Measurements from ENCODE around the gene GRIA4. TPM values are rescaled to one million over a fixed set of nuclear protein-coding genes. Genes with fewer than 3 reads are reported as not detected.
A peak's percentile ranks its signal among the peaks of the same experiment; 100 is the strongest.

The GRIA4 gene
- total and polyA plus RNA-seq, 5 experiments from 2014 or later = not detected

GRCh38 chr11:105611572-105612441 is 1.9 kb downstream of the GRIA4 start:
- H3K4me1 Mint-ChIP-seq = peaks cover 5 to 23% (median 18%) of the 10 kb centered on the region in 4 donors
- H3K27me3 Mint-ChIP-seq = peaks cover 13 to 49% (median 31%) of the 10 kb centered on the region in 5 donors
- ATAC-seq (no peak), DNase-seq (no peak)
- H3K9me3 Mint-ChIP-seq = peaks cover 0 to 2% (median 0%) of the 10 kb centered on the region in 9 donors
- H3K4me3 Mint-ChIP-seq = peak overlapping the region in 3 of 10 donors; percentile 0 to 35 (median 8)
- no peaks in the 10 kb centered on the region for H3K36me3 Mint-ChIP-seq
- no peak overlapping the region for H3K27ac Mint-ChIP-seq
- POLR2A ChIA-PET = no interaction called here

DNA sequence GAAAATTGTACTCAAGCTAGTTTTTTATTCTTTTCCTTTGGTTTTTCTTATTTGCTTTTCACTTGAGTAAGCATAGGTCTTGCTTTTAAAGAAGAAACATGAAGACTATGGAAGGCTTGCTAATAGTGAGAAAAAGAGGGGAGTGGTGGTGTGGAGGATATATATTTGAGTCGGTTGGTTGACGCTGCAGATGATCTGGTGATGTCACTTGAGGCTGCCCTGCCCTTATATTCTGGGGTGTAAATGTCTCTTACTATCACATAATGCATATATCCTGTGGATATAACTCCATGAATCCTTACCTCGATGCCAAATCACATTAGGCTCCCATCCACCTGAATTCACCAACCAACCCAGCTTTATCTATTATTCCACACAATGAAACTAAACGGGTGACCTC is 2.9 kb downstream of the GRIA4 start:
- Mint-ChIP-seq H3K36me3 (no peaks in the 10 kb centered on the region), H3K4me1 (peaks cover 5 to 23% (median 18%) of the 10 kb centered on the region in 4 donors), H3K27me3 (peaks cover 10 to 41% (median 27%) of the 10 kb centered on the region in 5 donors), H3K27ac (no peak overlapping the region), H3K4me3 (no peak overlapping the region), H3K9me3 (peaks cover 0 to 2% (median 0%) of the 10 kb centered on the region in 9 donors)
- DNase-seq = no peak
- POLR2A ChIA-PET = no interaction called here
- ATAC-seq = no peak

- Mint-ChIP-seq H3K27ac (no peak overlapping the region), H3K4me3 (no peak overlapping the region), H3K27me3 (peaks cover 10 to 41% (median 27%) of the 10 kb centered on the region in 5 donors), H3K9me3 (peaks cover 0 to 2% (median 0%) of the 10 kb centered on the region in 9 donors), H3K4me1 (peaks cover 5 to 23% (median 18%) of the 10 kb centered on the region in 4 donors), H3K36me3 (no peaks in the 10 kb centered on the region)
- POLR2A ChIA-PET = no interaction called here
- no peak for ATAC-seq
- no peak for DNase-seq
These were observed 3.3 kb downstream of the GRIA4 start for GRCh38 chr11:105613183-105613582.

- POLR2A ChIA-PET = no interaction called here
- Mint-ChIP-seq H3K4me3 (no peak overlapping the region), H3K9me3 (peaks cover 0 to 2% (median 0%) of the 10 kb centered on the region in 9 donors), H3K4me1 (no peaks in the 10 kb centered on the region), H3K27me3 (peaks cover 0 to 2% (median 0%) of the 10 kb centered on the region in 5 donors), H3K27ac (no peak overlapping the region), H3K36me3 (no peaks in the 10 kb centered on the region)
- no peak for DNase-seq
- peak in 1 of 2 donors; percentile 40 for ATAC-seq
These were observed 8.6 kb downstream of the GRIA4 start for GRCh38 chr11:105618343-105618955.

GRCh38 chr11:105619556-105619955 is 9.7 kb downstream of the GRIA4 start:
- Mint-ChIP-seq H3K27me3 (peaks cover 0 to 2% (median 0%) of the 10 kb centered on the region in 5 donors), H3K9me3 (peaks cover 0 to 2% (median 0%) of the 10 kb centered on the region in 9 donors), H3K4me1 (no peaks in the 10 kb centered on the region), H3K27ac (no peak overlapping the region), H3K4me3 (no peak overlapping the region), H3K36me3 (no peaks in the 10 kb centered on the region)
- POLR2A ChIA-PET = no interaction called here
- DNase-seq = no peak
- no peak for ATAC-seq

DNA sequence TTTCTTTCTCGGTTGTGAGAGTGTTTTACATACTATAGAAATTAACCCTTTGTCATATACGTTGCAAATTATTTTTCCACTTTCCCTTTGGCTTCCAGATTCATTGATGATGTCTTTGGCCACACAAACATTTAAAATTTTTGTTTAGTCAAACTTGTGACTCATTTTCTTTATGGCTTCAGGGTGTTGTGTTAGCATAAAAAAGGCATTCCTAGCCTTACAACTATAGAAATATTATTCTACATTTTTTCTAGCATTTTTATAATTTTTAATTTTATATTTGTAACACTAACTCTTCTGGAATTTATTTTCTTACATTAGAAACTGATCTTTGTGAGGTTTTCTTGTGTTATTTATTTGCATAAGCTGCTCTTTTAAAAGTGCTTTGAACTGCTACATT is 12.1 kb downstream of the GRIA4 start:
- POLR2A ChIA-PET = no interaction called here
- ATAC-seq (no peak), DNase-seq (no peak)
- H3K27ac Mint-ChIP-seq = no peak overlapping the region
- H3K27me3 Mint-ChIP-seq = peaks cover 0 to 2% (median 0%) of the 10 kb centered on the region in 5 donors
- H3K4me3 Mint-ChIP-seq = no peak overlapping the region
- no peaks in the 10 kb centered on the region for H3K36me3 Mint-ChIP-seq
- no peaks in the 10 kb centered on the region for H3K4me1 Mint-ChIP-seq
- peaks cover 0 to 2% (median 0%) of the 10 kb centered on the region in 9 donors for H3K9me3 Mint-ChIP-seq

- no peak overlapping the region for H3K27ac Mint-ChIP-seq
- no peaks in the 10 kb centered on the region for H3K36me3 Mint-ChIP-seq
- no peak overlapping the region for H3K4me3 Mint-ChIP-seq
- H3K27me3 Mint-ChIP-seq = peaks cover 0 to under 1% (median 0%) of the 10 kb centered on the region in 5 donors
- H3K4me1 Mint-ChIP-seq = no peaks in the 10 kb centered on the region
- ATAC-seq = no peak
- POLR2A ChIA-PET = no interaction called here
- H3K9me3 Mint-ChIP-seq = no peaks in the 10 kb centered on the region
- no peak for DNase-seq
These were observed 22.4 kb downstream of the GRIA4 start for GRCh38 chr11:105632316-105632715.

- no peaks in the 10 kb centered on the region for H3K4me1 Mint-ChIP-seq
- no peak overlapping the region for H3K27ac Mint-ChIP-seq
- no peaks in the 10 kb centered on the region for H3K36me3 Mint-ChIP-seq
- no peak for DNase-seq
- H3K4me3 Mint-ChIP-seq = no peak overlapping the region
- H3K9me3 Mint-ChIP-seq = no peaks in the 10 kb centered on the region
- POLR2A ChIA-PET = no interaction called here
- peaks cover 0 to 3% (median 0%) of the 10 kb centered on the region in 5 donors for H3K27me3 Mint-ChIP-seq
- no peak for ATAC-seq
These were observed 25.6 kb downstream of the GRIA4 start for GRCh38 chr11:105635466-105635865.

GRCh38 chr11:105636496-105636895 is 26.6 kb downstream of the GRIA4 start:
- POLR2A ChIA-PET = no interaction called here
- Mint-ChIP-seq H3K4me3 (no peak overlapping the region), H3K27me3 (peaks cover 0 to 3% (median 0%) of the 10 kb centered on the region in 5 donors), H3K36me3 (no peaks in the 10 kb centered on the region), H3K9me3 (no peaks in the 10 kb centered on the region), H3K4me1 (no peaks in the 10 kb centered on the region), H3K27ac (no peak overlapping the region)
- no peak for ATAC-seq
- no peak for DNase-seq

DNA sequence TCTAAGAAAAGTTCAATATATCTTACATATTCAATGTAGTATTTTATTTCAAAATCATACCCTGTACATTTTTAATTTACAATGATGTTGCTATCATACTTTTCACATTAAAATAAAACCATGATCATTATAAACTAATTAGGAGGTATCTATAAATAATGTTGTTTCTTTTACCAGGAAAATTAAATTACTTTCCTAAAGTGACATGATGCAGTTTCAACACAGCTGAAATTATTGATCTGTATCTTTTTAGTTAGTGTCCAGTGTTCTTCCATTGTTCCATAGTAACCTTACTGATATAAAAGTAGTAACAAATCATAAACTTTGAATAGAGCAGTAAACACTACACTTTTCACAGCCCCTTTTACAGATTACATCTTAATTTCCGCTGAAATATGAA is 29.7 kb downstream of the GRIA4 start:
- Mint-ChIP-seq H3K27me3 (peaks cover 0 to 3% (median 0%) of the 10 kb centered on the region in 5 donors), H3K27ac (no peak overlapping the region), H3K36me3 (no peaks in the 10 kb centered on the region), H3K9me3 (peaks cover 0 to 5% (median 0%) of the 10 kb centered on the region in 9 donors), H3K4me3 (no peak overlapping the region), H3K4me1 (no peaks in the 10 kb centered on the region)
- ATAC-seq (no peak), DNase-seq (no peak)
- POLR2A ChIA-PET = no interaction called here

- H3K36me3 Mint-ChIP-seq = no peaks in the 10 kb centered on the region
These were observed 31.6 kb downstream of the GRIA4 start for GRCh38 chr11:105641433-105641832.

GRCh38 chr11:105642870-105643269 is 33.0 kb downstream of the GRIA4 start:
- DNase-seq (no peak), ATAC-seq (no peak)
- peaks cover 0 to 3% (median 0%) of the 10 kb centered on the region in 5 donors for H3K27me3 Mint-ChIP-seq
- H3K4me1 Mint-ChIP-seq = no peaks in the 10 kb centered on the region
- H3K36me3 Mint-ChIP-seq = no peaks in the 10 kb centered on the region
- H3K27ac Mint-ChIP-seq = no peak overlapping the region
- no peak overlapping the region for H3K4me3 Mint-ChIP-seq
- POLR2A ChIA-PET = no interaction called here
- peaks cover 0 to 10% (median 0%) of the 10 kb centered on the region in 9 donors for H3K9me3 Mint-ChIP-seq

More at GRCh38 chr11:105641433-105641832, 31.6 kb downstream of the GRIA4 start:
- no peak overlapping the region for H3K27ac Mint-ChIP-seq
- POLR2A ChIA-PET = no interaction called here
- H3K27me3 Mint-ChIP-seq = peaks cover 0 to 3% (median 0%) of the 10 kb centered on the region in 5 donors
- H3K4me1 Mint-ChIP-seq = no peaks in the 10 kb centered on the region
- DNase-seq (no peak), ATAC-seq (no peak)
- peaks cover 0 to 6% (median 0%) of the 10 kb centered on the region in 9 donors for H3K9me3 Mint-ChIP-seq
- H3K4me3 Mint-ChIP-seq = no peak overlapping the region

DNA sequence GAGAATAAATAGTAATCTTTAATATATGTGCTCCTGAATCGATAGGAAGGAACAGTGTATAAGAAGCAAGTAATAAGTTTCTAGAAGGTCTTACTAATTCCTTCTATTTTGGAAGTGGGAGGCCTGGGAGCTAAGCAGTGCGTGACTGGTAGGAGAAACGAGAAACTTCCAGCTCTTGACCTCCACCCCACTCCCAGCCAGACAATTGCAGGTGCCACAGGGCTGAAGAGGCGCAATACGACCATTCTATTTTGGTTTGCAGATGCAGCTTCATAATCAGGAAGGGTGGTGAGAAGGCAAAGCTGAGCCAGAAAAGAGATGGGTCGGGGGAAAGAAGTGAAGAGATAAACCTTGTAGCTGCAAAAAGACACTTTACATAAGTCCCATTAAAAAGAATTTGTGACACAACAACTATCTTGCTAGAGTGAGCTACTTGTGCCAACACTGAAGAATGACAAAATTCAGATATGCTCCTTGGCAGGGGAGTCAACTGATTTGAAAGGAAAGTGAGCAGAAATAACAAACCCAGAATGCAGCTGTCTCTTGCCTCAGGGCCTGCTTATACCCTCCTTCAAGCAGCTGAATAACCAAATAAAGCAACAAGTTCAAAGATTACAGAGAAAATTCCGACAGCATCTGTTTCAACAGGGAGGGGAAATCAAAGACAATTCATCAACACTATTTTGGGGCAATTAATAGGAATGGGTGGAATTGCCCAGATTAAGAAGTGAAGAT is 35.1 kb downstream of the GRIA4 start:
- Mint-ChIP-seq H3K36me3 (no peaks in the 10 kb centered on the region), H3K9me3 (peaks cover 0 to 10% (median 0%) of the 10 kb centered on the region in 9 donors), H3K4me3 (no peak overlapping the region), H3K4me1 (no peaks in the 10 kb centered on the region), H3K27me3 (no peaks in the 10 kb centered on the region), H3K27ac (no peak overlapping the region)
- POLR2A ChIA-PET = no interaction called here
- ATAC-seq = no peak
- no peak for DNase-seq
